H1 (cell line): ENCODE data around the gene APOO. TPM values are rescaled to one million over a fixed set of nuclear protein-coding genes. Genes with fewer than 3 reads are reported as not detected.

Experiments used
- CTCF ChIA-PET: fragments of 300-600 bp; sonication (Branson Sonifier 250); formaldehyde crosslinking; loops from one replicate; lab custom pipeline; 2021; ENCODE audit not compliant: partially characterized antibody; lab: Charles Lee
- POLR2A ChIA-PET: fragments of 300-600 bp; sonication (Branson Sonifier 250); formaldehyde crosslinking; loops from one replicate; lab custom pipeline; 2021; ENCODE audit warnings: inconsistent platforms; ENCODE audit not compliant: partially characterized antibody; lab: Charles Lee
- DNase-seq, 2 experiments: peaks; one replicate each; pipeline versions ENCODE4 v3.0.0 to v3.0.0-alpha.2; 2010 to 2022; ENCODE audit warnings: low spot score in 2 of 2, low read depth in 1 of 2, mixed read lengths in 1 of 2
- FAIRE-seq: peaks from 2 replicates; lab custom pipeline; 2011; peaks lifted over from hg19 to GRCh38; lab: Jason Lieb, UNC
- H2AFZ ChIP-seq: 2 replicates; pipeline ENCODE4 v1.8.1; 2012; ENCODE audit warnings: low read length, inconsistent platforms
- H2AK5ac ChIP-seq: 2 replicates; pipeline ENCODE4 v1.6.1; 2013; ENCODE audit warnings: low read depth, low read length
- H2BK120ac ChIP-seq: replicated peaks from 2 replicates; pipeline ENCODE3; 2013; ENCODE audit warnings: low read depth, low read length, inconsistent platforms
- H2BK12ac ChIP-seq: 2 replicates; pipeline ENCODE4 v1.6.1; 2013; ENCODE audit warnings: low read depth, low read length
- H2BK15ac ChIP-seq: 2 replicates; pipeline ENCODE4 v1.6.1; 2013; ENCODE audit warnings: low read length
- H2BK20ac ChIP-seq: 2 replicates; pipeline ENCODE4 v1.6.1; 2013; ENCODE audit warnings: low read length
- H2BK5ac ChIP-seq: 2 replicates; pipeline ENCODE4 v1.6.1; 2013; ENCODE audit warnings: low read depth, low read length
- H3K14ac ChIP-seq: 2 replicates; pipeline ENCODE4 v1.6.1; 2013; ENCODE audit warnings: inconsistent platforms; ENCODE audit not compliant: insufficient read length
- H3K18ac ChIP-seq: 2 replicates; pipeline ENCODE4 v1.6.1; 2013; ENCODE audit warnings: low read length; ENCODE audit errors: extremely low read depth
- H3K23ac ChIP-seq: 2 replicates; pipeline ENCODE4 v1.6.1; 2013; ENCODE audit warnings: inconsistent platforms; ENCODE audit not compliant: insufficient read length
- H3K23me2 ChIP-seq: 2 replicates; pipeline ENCODE4 v1.6.1; 2013; ENCODE audit warnings: low read depth, low read length
- H3K27ac ChIP-seq: 2 replicates; pipeline ENCODE4 v1.6.1; 2011; ENCODE audit warnings: low read depth, low read length, inconsistent platforms
- H3K27me3 ChIP-seq, 4 experiments: replicated peaks in 1 of 4; 1 replicate in 1 of 4; 2 replicates in 3 of 4; pipeline versions ENCODE4 v1.6.1 to v1.8.1; 2011 to 2013; ENCODE audit warnings: low read length in 3 of 4, mild to moderate bottlenecking in 3 of 4, inconsistent platforms in 2 of 4, mixed read lengths in 2 of 4, moderate library complexity in 1 of 4; ENCODE audit not compliant: control insufficient read depth in 3 of 4, insufficient read depth in 3 of 4; ENCODE audit errors: extremely low read depth in 1 of 4
- H3K36me3 ChIP-seq, 4 experiments: 2 replicates each; pipeline versions ENCODE4 v1.6.1 to v1.8.1; 2011 to 2013; ENCODE audit warnings: mild to moderate bottlenecking in 4 of 4, low read length in 3 of 4, moderate library complexity in 2 of 4, control low read depth in 1 of 4, inconsistent platforms in 1 of 4; ENCODE audit not compliant: insufficient read depth in 4 of 4, control insufficient read depth in 2 of 4
- H3K4ac ChIP-seq: replicated peaks from 2 replicates; pipeline ENCODE3; 2013; ENCODE audit warnings: low read length, low read depth, mixed read lengths, inconsistent platforms; ENCODE audit not compliant: insufficient read length
- H3K4me1 ChIP-seq, 4 experiments: replicated peaks in 1 of 4; 1 replicate in 1 of 4; 2 replicates in 3 of 4; pipeline versions ENCODE4 v1.6.1 to v1.8.1; 2011 to 2013; ENCODE audit warnings: low read length in 3 of 4, inconsistent platforms in 2 of 4, mixed read lengths in 1 of 4; ENCODE audit not compliant: insufficient read depth in 4 of 4, control insufficient read depth in 3 of 4
- H3K4me2 ChIP-seq, 2 experiments: 2 replicates each; pipeline versions ENCODE4 v1.6.1 to v1.8.1; 2011 to 2013; ENCODE audit warnings: low read depth in 2 of 2, low read length in 2 of 2, control low read depth in 1 of 2, inconsistent platforms in 1 of 2, mild to moderate bottlenecking in 1 of 2; ENCODE audit not compliant: insufficient read depth in 1 of 2
- H3K4me3 ChIP-seq, 4 experiments: fragments of 200-600, 300-600 bp in 1 of 4; sonication (generic), shearing (Covaris generic), sonication (Bioruptor Twin) in 1 of 4; 2 replicates each; pipeline versions ENCODE4 v1.5.1 to v1.8.1; 2011 to 2016; ENCODE audit warnings: low read length in 4 of 4, low read depth in 3 of 4, control low read depth in 2 of 4, inconsistent platforms in 2 of 4, mild to moderate bottlenecking in 2 of 4, mixed read lengths in 1 of 4, moderate library complexity in 1 of 4; ENCODE audit not compliant: insufficient read depth in 2 of 4; ENCODE audit errors: extremely low read depth in 1 of 4
- H3K56ac ChIP-seq: replicated peaks from 2 replicates; pipeline ENCODE3; 2013; ENCODE audit warnings: low read depth, mild to moderate bottlenecking, mixed read lengths, low read length, inconsistent platforms; ENCODE audit not compliant: insufficient read length
- H3K79me1 ChIP-seq: 2 replicates; pipeline ENCODE4 v1.6.1; 2013; ENCODE audit warnings: low read depth, low read length, control low read depth
- H3K79me2 ChIP-seq, 2 experiments: 2 replicates each; pipeline versions ENCODE4 v1.6.1 to v1.8.1; 2012 to 2013; ENCODE audit warnings: low read length in 2 of 2, mild to moderate bottlenecking in 2 of 2, inconsistent platforms in 1 of 2; ENCODE audit not compliant: insufficient read depth in 2 of 2, control insufficient read depth in 1 of 2
- H3K9ac ChIP-seq, 4 experiments: replicated peaks in 1 of 4; 1 replicate in 1 of 4; 2 replicates in 3 of 4; pipeline versions ENCODE4 v1.6.1 to v1.8.1; 2011 to 2013; ENCODE audit warnings: low read depth in 3 of 4, low read length in 3 of 4, control low read depth in 2 of 4, mild to moderate bottlenecking in 2 of 4, moderate library complexity in 2 of 4, inconsistent platforms in 1 of 4; ENCODE audit errors: extremely low read depth in 1 of 4
- H3K9me3 ChIP-seq, 2 experiments: 2 replicates each; pipeline versions ENCODE4 v1.6.1 to v1.8.1; 2012 to 2013; ENCODE audit warnings: mild to moderate bottlenecking in 2 of 2, moderate library complexity in 2 of 2, control low read depth in 1 of 2, inconsistent platforms in 1 of 2, low read depth in 1 of 2, low read length in 1 of 2, mixed read lengths in 1 of 2; ENCODE audit not compliant: insufficient read depth in 2 of 2
- H4K20me1 ChIP-seq, 2 experiments: replicated peaks in 1 of 2; 2 replicates each; pipeline versions ENCODE3 to v1.8.1; 2011 to 2013; ENCODE audit warnings: inconsistent platforms in 2 of 2, low read length in 2 of 2, mild to moderate bottlenecking in 1 of 2; ENCODE audit not compliant: insufficient read depth in 2 of 2, control insufficient read depth in 1 of 2
- H4K5ac ChIP-seq: 2 replicates; pipeline ENCODE4 v1.6.1; 2013; ENCODE audit warnings: low read length, low read depth, mixed read lengths, inconsistent platforms; ENCODE audit not compliant: insufficient read length
- H4K8ac ChIP-seq: 2 replicates; pipeline ENCODE4 v1.8.0; 2013; ENCODE audit warnings: mild to moderate bottlenecking, moderate library complexity, low read length, inconsistent platforms; ENCODE audit not compliant: insufficient read depth; ENCODE audit errors: extremely low read depth
- H4K91ac ChIP-seq: replicated peaks from 2 replicates; pipeline ENCODE3; 2013; ENCODE audit warnings: low read length, mixed read lengths, inconsistent platforms; ENCODE audit not compliant: insufficient read length
- BACH1 ChIP-seq: IDR thresholded peaks from 2 replicates; pipeline ENCODE4 v1.6.1; 2012; ENCODE audit warnings: low read length, improper control_type of control experiment
- CHD1 ChIP-seq: IDR thresholded peaks from 2 replicates; pipeline ENCODE4 v1.6.1; 2012; ENCODE audit warnings: low read depth, low read length, improper control_type of control experiment
- CHD2 ChIP-seq: IDR thresholded peaks from 2 replicates; pipeline ENCODE4 v1.6.1; 2012; ENCODE audit warnings: low read length, improper control_type of control experiment
- CREB1 ChIP-seq: IDR thresholded peaks from 2 replicates; pipeline ENCODE4 v1.6.1; 2012; ENCODE audit warnings: inconsistent platforms
- CTBP2 ChIP-seq: IDR thresholded peaks from 2 replicates; pipeline ENCODE4 v1.7.0; 2011; ENCODE audit warnings: borderline replicate concordance, mild to moderate bottlenecking, moderate library complexity, mixed read lengths, low read length; ENCODE audit not compliant: insufficient read depth, insufficient read length
- EP300 ChIP-seq, 2 experiments: IDR thresholded peaks; 1 replicate in 1 of 2; 2 replicates in 1 of 2; pipeline ENCODE4 v1.6.1; 2011 to 2012; ENCODE audit warnings: low read depth in 2 of 2, low read length in 2 of 2, mild to moderate bottlenecking in 2 of 2, borderline replicate concordance in 1 of 2, inconsistent platforms in 1 of 2, moderate library complexity in 1 of 2
- POLR2A ChIP-seq, 2 experiments: IDR thresholded peaks; 1 replicate in 1 of 2; 2 replicates in 1 of 2; pipeline ENCODE4 v1.6.1; 2011; ENCODE audit warnings: low read depth in 2 of 2, low read length in 2 of 2, mild to moderate bottlenecking in 2 of 2; ENCODE audit errors: control extremely low read depth in 1 of 2
- RFX5 ChIP-seq: IDR thresholded peaks from 2 replicates; pipeline ENCODE4 v1.6.1; 2011; ENCODE audit warnings: low read depth, low read length, improper control_type of control experiment, borderline replicate concordance
- SIN3A ChIP-seq, 2 experiments: IDR thresholded peaks in 1 of 2; conservative IDR thresholded peaks in 1 of 2; 2 replicates each; pipeline ENCODE4 v1.6.1; 2011 to 2012; ENCODE audit warnings: low read length in 2 of 2, improper control_type of control experiment in 1 of 2, low read depth in 1 of 2, mild to moderate bottlenecking in 1 of 2
- SRF ChIP-seq: IDR thresholded peaks from 2 replicates; pipeline ENCODE4 v1.6.1; 2011; ENCODE audit warnings: mild to moderate bottlenecking, low read depth, low read length, moderate library complexity
- TCF12 ChIP-seq: IDR thresholded peaks from 2 replicates; pipeline ENCODE4 v1.6.1; 2011; ENCODE audit warnings: low read depth, mild to moderate bottlenecking, low read length
- ZNF274 ChIP-seq: IDR thresholded peaks from 2 replicates; pipeline ENCODE4 v1.7.0; 2012; ENCODE audit warnings: low read length, borderline replicate concordance; ENCODE audit errors: extremely low read depth
- WGBS, 2 experiments: shearing (Covaris generic) in 1 of 2; methylation state at CpG; one replicate each; pipeline versions ENCODE4 v1.1.6 to v1.1.7; 2013 to 2015; ENCODE audit warnings: low lambda C conversion rate in 2 of 2, mixed read lengths in 2 of 2, inconsistent platforms in 1 of 2, low coverage in 1 of 2, missing lambda C conversion rate in 1 of 2; ENCODE audit not compliant: insufficient replicate concordance in 2 of 2, insufficient coverage in 1 of 2, insufficient read length in 1 of 2; ENCODE audit errors: extremely low coverage in 1 of 2, missing lambda C conversion rate in 1 of 2; 5-methylcytosine and 5-hydroxymethylcytosine counted together
- polyA plus RNA-seq, 7 experiments: library from polyadenylated mRNA; depleted of rRNA in 3 of 7; stranded (reverse) in 5 of 7; unstranded in 2 of 7; fragments of >200 nt in 5 of 7; fragments of 200-250 nt in 2 of 7; gene quantifications; 1 replicate in 5 of 7; 2 replicates in 1 of 7; 4 replicates in 1 of 7; pipeline versions ENCODE4 v1.2.1 to v1.2.3, GENCODE V29; 2011 to 2013; ENCODE audit warnings: missing spikeins in 2 of 7, mixed read lengths in 2 of 7
- total RNA-seq: library from RNA; stranded (reverse); fragmentation: NEBNext Ultra II Directional; extraction: Animal tissue kit (Norgen Biotek cat#: 25700); gene quantifications from 2 replicates; pipeline ENCODE4 v1.2.1, GENCODE V29; 2021
- TF ChIP-seq, protein P1 (sequence below): IDR thresholded peaks from 2 replicates; pipeline ENCODE4 v1.6.1; 2012; ENCODE audit warnings: inconsistent platforms
- TF ChIP-seq, protein P2 (sequence below): IDR thresholded peaks from 2 replicates; pipeline ENCODE4 v1.6.1; 2011; ENCODE audit warnings: low read length, improper control_type of control experiment

Gene APOO
- total and polyA plus RNA-seq, 2 of the 8 experiments (the other 6 are each of a cell fraction or from before 2014, with no cell fraction given) = 25.7 to 45.0 TPM

DNA sequence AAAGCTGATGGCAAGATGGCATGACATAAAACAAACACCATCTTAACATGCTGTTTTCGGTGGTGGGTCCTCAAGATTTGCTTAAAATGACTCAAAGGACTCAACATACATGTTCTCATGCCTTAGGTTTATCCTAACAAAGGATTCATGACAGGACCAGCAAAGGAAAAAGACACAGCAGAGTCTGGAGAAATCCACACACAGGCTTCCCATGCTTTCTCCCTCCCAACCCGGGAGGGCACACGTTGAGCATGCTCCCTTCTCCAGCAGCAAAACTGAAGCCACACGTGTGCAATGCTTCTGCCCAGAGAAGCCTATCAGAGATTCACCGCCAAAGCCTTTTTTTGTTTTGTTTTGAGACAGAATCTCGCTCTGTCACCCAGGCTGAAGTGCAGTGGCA is 84.9 kb downstream of the APOO start:
- Histone ChIP-seq H4K5ac (no peak overlapping the region), H2BK120ac (no peak overlapping the region), H3K4me1 (no peaks in the 10 kb centered on the region), H3K79me2 (no peaks in the 10 kb centered on the region), H4K20me1 (no peaks in the 10 kb centered on the region), H2BK15ac (no peak overlapping the region), H2AK5ac (no peak overlapping the region), H4K8ac (no peak overlapping the region), H3K9ac (no peak overlapping the region), H3K27ac (no peak overlapping the region), H3K18ac (no peak overlapping the region), H3K23me2 (no peaks in the 10 kb centered on the region), H4K91ac (no peak overlapping the region), H2BK5ac (no peak overlapping the region), H3K56ac (no peak overlapping the region), H3K4ac (no peak overlapping the region), H2BK12ac (no peak overlapping the region), H2BK20ac (no peak overlapping the region), H3K36me3 (no peaks in the 10 kb centered on the region), H3K14ac (no peak overlapping the region), H3K4me2 (no peak overlapping the region), H3K79me1 (no peaks in the 10 kb centered on the region), H3K9me3 (no peaks in the 10 kb centered on the region), H3K27me3 (no peaks in the 10 kb centered on the region), H3K23ac (no peak overlapping the region), H3K4me3 (no peak overlapping the region), H2AFZ (no peak overlapping the region)
- DNase-seq (no peak), FAIRE-seq (no peak)
- POLR2A ChIA-PET = interaction anchor here (1.5 kb wide), 2 partner anchors 9 to 40 kb away, joined by 4 read pairs; partner anchors contain the start of gene SAT1
- WGBS, 2 experiments = 93% methylated on average over 3 of the region's 6 CpGs; no CpG with 5 or more reads in 1 of the 2 experiments
- CTCF ChIA-PET = no interaction called here
- no peak for TF ChIP-seq BACH1
- TF ChIP-seq POLR2A (IDR thresholded peaks at IDR 0.05; ENCODE audit: control extremely low read depth in 1 of 2, low read depth in 2 of 2, low read length in 2 of 2) = no peak
- TF ChIP-seq CHD2 = no peak
- no peak for TF ChIP-seq SRF
- TF ChIP-seq RFX5 = no peak
- TF ChIP-seq EP300 (IDR thresholded peaks at IDR 0.05; ENCODE audit: borderline replicate concordance in 1 of 2, low read depth in 2 of 2, low read length in 2 of 2) = no peak
- TF ChIP-seq, protein P1, sequence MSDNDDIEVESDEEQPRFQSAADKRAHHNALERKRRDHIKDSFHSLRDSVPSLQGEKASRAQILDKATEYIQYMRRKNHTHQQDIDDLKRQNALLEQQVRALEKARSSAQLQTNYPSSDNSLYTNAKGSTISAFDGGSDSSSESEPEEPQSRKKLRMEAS = no peak
- no peak for TF ChIP-seq CTBP2
- no peak for TF ChIP-seq TCF12
- TF ChIP-seq SIN3A (conservative IDR thresholded peaks at IDR 0.05 in 1 of 2, IDR thresholded peaks at IDR 0.05 in 1 of 2; ENCODE audit: low read depth in 1 of 2, low read length in 2 of 2) = no peak
- no peak for TF ChIP-seq CREB1
- TF ChIP-seq, protein P2, sequence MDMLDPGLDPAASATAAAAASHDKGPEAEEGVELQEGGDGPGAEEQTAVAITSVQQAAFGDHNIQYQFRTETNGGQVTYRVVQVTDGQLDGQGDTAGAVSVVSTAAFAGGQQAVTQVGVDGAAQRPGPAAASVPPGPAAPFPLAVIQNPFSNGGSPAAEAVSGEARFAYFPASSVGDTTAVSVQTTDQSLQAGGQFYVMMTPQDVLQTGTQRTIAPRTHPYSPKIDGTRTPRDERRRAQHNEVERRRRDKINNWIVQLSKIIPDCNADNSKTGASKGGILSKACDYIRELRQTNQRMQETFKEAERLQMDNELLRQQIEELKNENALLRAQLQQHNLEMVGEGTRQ = no peak
- no peak for TF ChIP-seq CHD1
- no peak for TF ChIP-seq ZNF274
